GM12878 (cell line): ENCODE data around the gene SSNA1. TPM values are rescaled to one million over a fixed set of nuclear protein-coding genes. Genes with fewer than 3 reads are reported as not detected.

Source experiments
- ATAC-seq: fragments of 200-7000 bp; cut with Tn5 transposase; 3 replicates; pipeline ENCODE4 v1.9.1; 2020; ENCODE audit warnings: mild to moderate bottlenecking, moderate library complexity
- BruUV-seq: library from RNA; stranded (reverse); fragments of 400-500 nt; replicated peaks from 2 replicates; lab custom pipeline; 2021; lab: Mats Ljungman, UMichigan
- CTCF ChIA-PET: fragments of 300-600 bp; sonication (Branson Sonifier 250); formaldehyde crosslinking; extraction: SDS; loops from one replicate; lab custom pipeline; 2021; ENCODE audit warnings: inconsistent platforms; lab: Yijun Ruan, JAX
- POLR2A ChIA-PET: fragments of 350-600 bp; formaldehyde crosslinking; extraction: SDS; loops from one replicate; lab custom pipeline; 2021; ENCODE audit warnings: inconsistent platforms; lab: Charles Lee
- RAD21 ChIA-PET: fragments of 300-600 bp; sonication (Branson Sonifier 250); formaldehyde crosslinking; loops from one replicate; lab custom pipeline; 2023; ENCODE audit warnings: antibody characterized with exemption; ENCODE audit not compliant: unreplicated experiment; lab: Charles Lee
- SMC1A ChIA-PET: fragments of 300-600 bp; sonication (Branson Sonifier 250); formaldehyde crosslinking; loops from one replicate; lab custom pipeline; 2023; ENCODE audit not compliant: unreplicated experiment, uncharacterized antibody; lab: Charles Lee
- DNase-seq: peaks from one replicate; pipeline ENCODE4 v3.0.0-alpha.2; 2011; ENCODE audit warnings: low read depth, low spot score
- FAIRE-seq: peaks from 3 replicates; lab custom pipeline; 2011; peaks lifted over from hg19 to GRCh38; lab: Jason Lieb, UNC
- H2AFZ ChIP-seq: 2 replicates; pipeline ENCODE4 v1.6.0; 2011; ENCODE audit warnings: low read depth, low read length, control low read depth; ENCODE audit not compliant: control insufficient read depth
- H3K27ac ChIP-seq: 2 replicates; pipeline ENCODE4 v1.5.1; 2011; ENCODE audit warnings: control low read depth; ENCODE audit not compliant: control insufficient read depth, insufficient read depth
- H3K27me3 ChIP-seq, 2 experiments: replicated peaks in 1 of 2; 2 replicates each; pipeline versions ENCODE4 v1.6.0 to v1.6.1; 2011; ENCODE audit warnings: low read length in 1 of 2; ENCODE audit not compliant: control insufficient read depth in 2 of 2, insufficient read depth in 2 of 2
- H3K36me3 ChIP-seq, 2 experiments: 2 replicates each; pipeline ENCODE4 v1.5.1; 2011; ENCODE audit warnings: low read length in 1 of 2; ENCODE audit not compliant: control insufficient read depth in 2 of 2, insufficient read depth in 2 of 2
- H3K4me1 ChIP-seq: 2 replicates; pipeline ENCODE4 v1.6.1; 2011; ENCODE audit warnings: mild to moderate bottlenecking, low read length, moderate library complexity, mixed read lengths; ENCODE audit not compliant: control insufficient read depth, insufficient read depth
- H3K4me2 ChIP-seq: 2 replicates; pipeline ENCODE4 v1.6.0; 2011; ENCODE audit warnings: control low read depth; ENCODE audit not compliant: control insufficient read depth, insufficient read depth
- H3K4me3 ChIP-seq: fragments of 200-600 bp; sonication (generic); 2 replicates; pipeline ENCODE4 v1.5.1; 2016
- H3K79me2 ChIP-seq: 2 replicates; pipeline ENCODE4 v1.6.0; 2011; ENCODE audit warnings: low read length; ENCODE audit not compliant: control insufficient read depth, insufficient read depth
- H3K9ac ChIP-seq: 2 replicates; pipeline ENCODE4 v1.8.0; 2011; ENCODE audit warnings: low read length, control low read depth, mixed read lengths; ENCODE audit not compliant: control insufficient read depth, insufficient read depth
- H3K9me3 ChIP-seq: replicated peaks from 3 replicates; pipeline ENCODE4 v1.5.1; 2011; ENCODE audit warnings: mild to moderate bottlenecking, low read length; ENCODE audit not compliant: control insufficient read depth, insufficient read depth
- H4K20me1 ChIP-seq: 2 replicates; pipeline ENCODE4 v1.6.0; 2011; ENCODE audit not compliant: control insufficient read depth, insufficient read depth
- CBX5 ChIP-seq: sonication (generic); IDR thresholded peaks from 2 replicates; pipeline ENCODE4 v1.6.1; 2016; ENCODE audit warnings: low read depth, moderate library complexity, mild to moderate bottlenecking, inconsistent platforms
- IKZF2 ChIP-seq, 2 experiments: fragments of 450-650 bp; IDR thresholded peaks; 2 replicates each; pipeline ENCODE4 v1.6.1; 2017; ENCODE audit warnings: mild to moderate bottlenecking in 2 of 2, moderate library complexity in 2 of 2
- IRF3 ChIP-seq: fragments of 450-650 bp; IDR thresholded peaks from 2 replicates; pipeline ENCODE4 v1.6.1; 2014; ENCODE audit warnings: mild to moderate bottlenecking
- NFIC ChIP-seq: IDR thresholded peaks from 2 replicates; pipeline ENCODE4 v1.6.1; 2012; ENCODE audit warnings: low read depth, mild to moderate bottlenecking, inconsistent platforms, low read length, moderate library complexity
- NFYB ChIP-seq: IDR thresholded peaks from 2 replicates; pipeline ENCODE4 v1.6.1; 2011; ENCODE audit warnings: low read depth, mild to moderate bottlenecking, low read length, improper control_type of control experiment, moderate library complexity; ENCODE audit not compliant: insufficient read depth
- PAX5 ChIP-seq: IDR thresholded peaks from 2 replicates; pipeline ENCODE4 v1.6.1; 2011; ENCODE audit warnings: low read depth, low read length, borderline replicate concordance
- PAX8 ChIP-seq: fragments of 450-650 bp; IDR thresholded peaks from 2 replicates; pipeline ENCODE4 v1.6.1; 2017; ENCODE audit warnings: mild to moderate bottlenecking, moderate library complexity
- PML ChIP-seq: IDR thresholded peaks from 2 replicates; pipeline ENCODE4 v1.6.1; 2012; ENCODE audit warnings: low read length, inconsistent platforms
- SMC3 ChIP-seq: IDR thresholded peaks from 2 replicates; pipeline ENCODE4 v1.6.1; 2011; ENCODE audit warnings: low read length, improper control_type of control experiment, borderline replicate concordance
- STAT1 ChIP-seq: fragments of 450-650 bp; conservative IDR thresholded peaks from 2 replicates; pipeline ENCODE4 v1.6.1; 2014; ENCODE audit warnings: antibody characterized with exemption, mild to moderate bottlenecking
- WGBS: methylation state at CpG from one replicate; pipeline ENCODE4 v1.1.6; 2016; ENCODE audit warnings: low lambda C conversion rate; ENCODE audit not compliant: insufficient replicate concordance, insufficient coverage; ENCODE audit errors: missing lambda C conversion rate; 5-methylcytosine and 5-hydroxymethylcytosine counted together
- in situ Hi-C: fragments of 300-500 bp; cut with MboI; formaldehyde crosslinking; loops from 9 replicates; pipeline ENCODE4 v1.14.3; 2018; ENCODE audit warnings: mixed read lengths
- intact Hi-C: fragments of 100-400 bp; cut with micrococcal nuclease; formaldehyde crosslinking; loops from one replicate; pipeline ENCODE4 v1.14.2; 2022; ENCODE audit not compliant: unreplicated experiment
- polyA plus RNA-seq, 11 experiments: library from polyadenylated mRNA; depleted of rRNA in 4 of 11; unstranded in 6 of 11; stranded (reverse) in 5 of 11; fragments of >200 nt; fragmentation: Nextera tagmentation in 4 of 11; fragmentation: Illumina TruSeq in 1 of 11; extraction: Ambion mirVana in 4 of 11; extraction: Trizol in 1 of 11; gene quantifications; 1 replicate in 1 of 11; 2 replicates in 10 of 11; pipeline versions ENCODE4 v1.2.1 to v1.2.3, GENCODE V29; 2011 to 2016; ENCODE audit warnings: inconsistent platforms in 2 of 11, missing spikeins in 2 of 11, low read depth in 1 of 11
- total RNA-seq, 4 experiments: library from RNA; depleted of rRNA in 3 of 4; stranded (reverse); fragments of >200 nt in 3 of 4; fragmentation: Illumina TruSeq in 1 of 4; extraction: Trizol in 1 of 4; gene quantifications; 2 replicates each; pipeline versions ENCODE4 v1.2.1 to v1.2.3, GENCODE V29; 2013 to 2021

The SSNA1 gene
- total and polyA plus RNA-seq, 10 of the 15 experiments (the other 5 are each of a cell fraction or from before 2014, with no cell fraction given): 0.63 to 139 (median 78.0) TPM

- no peak overlapping the region for H3K4me2 ChIP-seq
- H3K36me3 ChIP-seq: no peaks in the 10 kb centered on the region
- no peaks in the 10 kb centered on the region for H4K20me1 ChIP-seq
- no peaks in the 10 kb centered on the region for H3K9me3 ChIP-seq
- H3K27ac ChIP-seq: no peak overlapping the region
- peaks cover 26% of the 10 kb centered on the region for H3K4me1 ChIP-seq
- no peaks in the 10 kb centered on the region for H3K27me3 ChIP-seq
- CTCF ChIA-PET: interaction anchor here (0.9 to 2.1 kb wide), 16 partner anchors 13 to 207 kb away, joined by 3 to 24 read pairs (median 6); partner anchors contain the start of genes NELFB, SAPCD2 and SSNA1
- intact Hi-C loops (loop anchor here (5.0 kb wide), 1 partner anchor 448 kb away; no protein-coding TSS in a partner anchor), in situ Hi-C loops (no loop called here)
- TF ChIP-seq PAX5 (no peak), IRF3 (no peak), PAX8 (no peak), CBX5 (no peak), SMC3 (no peak), STAT1 (no peak), NFIC (no peak), NFYB (no peak), IKZF2 (IDR thresholded peaks at IDR 0.05) (no peak), PML (no peak)
- POLR2A ChIA-PET: interaction anchor here (0.6 to 2.1 kb wide), 6 partner anchors 11 to 805 kb away, joined by 3 to 15 read pairs (median 5); partner anchors contain the start of genes CYSRT1, SSNA1 and TPRN
- H3K4me3 ChIP-seq: no peak overlapping the region
- 52% methylated on average over 31 of the region's 35 CpGs for WGBS
- peaks cover 6% of the 10 kb centered on the region for H3K79me2 ChIP-seq
- H3K9ac ChIP-seq: no peak overlapping the region
- RAD21 ChIA-PET: interaction anchor here (0.6 to 4.6 kb wide), 15 partner anchors 12 to 289 kb away, joined by 3 to 20 read pairs (median 5); partner anchors contain the start of genes ANAPC2, NELFB, RNF208 and SAPCD2
- SMC1A ChIA-PET: interaction anchor here (0.7 to 1.6 kb wide), 5 partner anchors 27 to 175 kb away, joined by 3 to 5 read pairs (median 4); no protein-coding TSS in a partner anchor
- H2AFZ ChIP-seq: no peak overlapping the region
- FAIRE-seq (no peak), ATAC-seq (no peak), DNase-seq (no peak)
- no TSS peak for BruUV-seq
These were observed 47.2 kb downstream of the SSNA1 start for GRCh38 chr9:137235424-137236237.
